Esophagus (tissue), 2 donors: Measurements from ENCODE around the gene CAMK2D. TPM values are rescaled to one million over a fixed set of nuclear protein-coding genes. Genes with fewer than 3 reads are reported as not detected.
"Not testable (repeated sequence)": the region's sequence is repeated elsewhere in the genome, so short reads cannot be mapped to it uniquely, and the experiment has no call there.

Source experiments
- H3K27ac ChIP-seq, 2 donors: one replicate each; pipeline ENCODE4 v1.5.1; 2013; ENCODE audit warnings: low read depth in 2 of 2, mild to moderate bottlenecking in 2 of 2, inconsistent platforms in 1 of 2, low read length in 1 of 2, moderate library complexity in 1 of 2
- H3K27me3 ChIP-seq, 2 donors: one replicate each; pipeline ENCODE4 v1.6.1; 2013; ENCODE audit warnings: low read length in 2 of 2, control low read depth in 1 of 2, mild to moderate bottlenecking in 1 of 2; ENCODE audit not compliant: insufficient read depth in 2 of 2, control insufficient read depth in 1 of 2
- H3K36me3 ChIP-seq, 2 donors: one replicate each; pipeline ENCODE4 v1.6.1; 2013; ENCODE audit warnings: low read length in 1 of 2; ENCODE audit not compliant: control insufficient read depth in 2 of 2, insufficient read depth in 2 of 2
- H3K4me1 ChIP-seq, 2 donors: one replicate each; pipeline ENCODE4 v1.6.1; 2013; ENCODE audit warnings: low read length in 1 of 2; ENCODE audit not compliant: control insufficient read depth in 2 of 2, insufficient read depth in 2 of 2
- H3K4me3 ChIP-seq, 2 donors: one replicate each; pipeline ENCODE4 v1.5.1; 2013; ENCODE audit warnings: low read length in 2 of 2, mild to moderate bottlenecking in 2 of 2, low read depth in 1 of 2, moderate library complexity in 1 of 2
- H3K9me3 ChIP-seq, 2 donors: one replicate each; pipeline ENCODE4 v1.6.1; 2013; ENCODE audit warnings: mild to moderate bottlenecking in 2 of 2, low read depth in 1 of 2, low read length in 1 of 2, moderate library complexity in 1 of 2; ENCODE audit not compliant: control insufficient read depth in 2 of 2, insufficient read depth in 1 of 2
- WGBS, 2 donors: extraction: QIAGEN DNeasy Blood & Tissue Kit; methylation state at CpG; one replicate each; pipeline ENCODE4 v1.1.7; 2013; 5-methylcytosine and 5-hydroxymethylcytosine counted together
- polyA plus RNA-seq, 2 donors: library from polyadenylated mRNA; stranded (reverse); fragments of 200-250 nt; gene quantifications; one replicate each; pipeline ENCODE4 v1.2.3, GENCODE V29; 2013
- donor health status: healthy with polysubstance abuse.
- donor health status: Bipolar disorder and iron deficiency.

CAMK2D gene
- polyA plus RNA-seq, 2 donors: 7.5 to 13.4 TPM

DNA sequence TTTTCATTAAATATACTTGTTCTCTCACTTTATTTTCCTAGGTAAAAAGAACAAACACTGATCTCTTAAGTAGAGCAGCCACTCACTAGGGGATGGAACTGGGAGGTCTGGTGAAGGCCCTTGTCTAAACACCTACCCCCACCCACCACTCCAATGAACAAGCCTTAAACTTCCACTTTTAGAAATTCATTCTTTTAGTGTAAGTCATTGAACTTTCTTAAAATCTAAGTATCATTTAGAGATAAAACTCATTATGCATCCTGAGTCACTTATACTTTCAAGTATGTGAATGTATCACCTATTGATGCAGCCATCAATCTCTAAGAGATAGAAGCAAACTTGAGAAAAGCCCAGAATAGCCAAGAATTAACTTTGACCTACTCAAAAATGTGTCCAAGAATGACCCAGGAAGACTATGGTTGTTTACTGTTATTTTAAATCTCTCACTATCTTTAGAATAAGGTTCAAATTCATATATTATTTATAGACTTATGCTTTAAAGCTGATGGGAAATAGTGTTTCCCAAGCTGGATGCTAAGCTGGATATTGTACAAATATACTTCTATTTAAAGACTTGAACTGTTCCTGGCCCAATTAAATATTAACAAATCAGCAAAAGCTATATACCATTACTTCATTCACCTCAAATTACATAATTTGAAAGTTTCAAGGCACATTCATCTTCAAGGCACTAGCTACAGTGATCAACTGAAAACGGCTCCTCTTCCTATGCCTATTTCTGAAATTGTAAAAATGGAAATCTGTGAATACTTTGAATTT lies 49.5 kb downstream of the CAMK2D start:
- Histone ChIP-seq H3K27ac (no peak overlapping the region), H3K4me3 (no peak overlapping the region), H3K9me3 (no peaks in the 10 kb centered on the region), H3K27me3 (no peaks in the 10 kb centered on the region), H3K36me3 (no peaks in the 10 kb centered on the region), H3K4me1 (no peaks in the 10 kb centered on the region)
- whole genome bisulfite sequencing, 2 donors: 80 to 91% methylated on average over 1 of the region's 1 CpG

DNA sequence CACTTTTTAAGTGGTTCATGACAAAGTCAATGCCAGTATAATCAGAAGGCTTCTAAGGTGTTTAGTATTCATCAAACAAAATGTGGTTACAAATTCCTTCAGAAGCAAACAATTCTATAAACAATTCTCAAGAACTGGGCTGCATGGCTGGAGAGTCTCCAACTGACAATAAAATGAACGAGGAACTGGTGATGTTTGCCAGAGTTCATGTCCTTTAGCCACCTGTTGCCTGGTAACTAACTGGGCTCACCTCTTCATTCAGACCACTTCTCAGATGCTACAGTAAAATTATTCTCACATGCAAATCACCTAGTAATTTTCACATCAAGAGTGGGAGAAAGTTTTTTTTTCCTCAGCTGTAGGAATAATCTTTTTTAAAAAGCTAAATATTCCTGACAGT lies 53.3 kb downstream of the CAMK2D start:
- Histone ChIP-seq H3K27ac (no peak overlapping the region), H3K4me3 (no peak overlapping the region), H3K36me3 (no peaks in the 10 kb centered on the region), H3K4me1 (no peaks in the 10 kb centered on the region), H3K27me3 (no peaks in the 10 kb centered on the region), H3K9me3 (no peaks in the 10 kb centered on the region)
- 13 to 23% methylated on average over 1 of the region's 1 CpG for WGBS, 2 donors

DNA sequence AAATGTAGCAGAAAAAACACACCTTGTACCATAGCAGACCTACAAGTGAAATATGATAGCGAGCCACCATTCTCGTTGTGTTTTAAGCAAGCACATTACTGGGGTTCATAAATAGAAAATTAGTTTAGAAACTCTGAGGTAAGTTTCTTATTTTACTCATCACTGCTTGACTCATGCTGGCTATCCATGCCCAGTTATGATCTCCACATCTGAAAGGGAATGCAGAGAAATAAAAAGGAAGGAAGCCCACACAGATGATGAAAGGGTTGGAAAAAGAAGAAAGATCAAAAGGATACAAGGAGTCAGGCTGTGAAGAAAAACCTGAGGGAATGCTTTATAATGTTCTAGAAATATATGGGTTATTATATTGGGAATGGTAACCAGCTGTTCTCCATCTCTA lies 54.5 kb downstream of the CAMK2D start:
- Histone ChIP-seq H3K36me3 (no peaks in the 10 kb centered on the region), H3K27ac (no peak overlapping the region), H3K4me1 (no peaks in the 10 kb centered on the region), H3K4me3 (no peak overlapping the region), H3K27me3 (no peaks in the 10 kb centered on the region), H3K9me3 (no peaks in the 10 kb centered on the region)
- WGBS, 2 donors: 79% methylated on average over 2 of the region's 2 CpGs

DNA sequence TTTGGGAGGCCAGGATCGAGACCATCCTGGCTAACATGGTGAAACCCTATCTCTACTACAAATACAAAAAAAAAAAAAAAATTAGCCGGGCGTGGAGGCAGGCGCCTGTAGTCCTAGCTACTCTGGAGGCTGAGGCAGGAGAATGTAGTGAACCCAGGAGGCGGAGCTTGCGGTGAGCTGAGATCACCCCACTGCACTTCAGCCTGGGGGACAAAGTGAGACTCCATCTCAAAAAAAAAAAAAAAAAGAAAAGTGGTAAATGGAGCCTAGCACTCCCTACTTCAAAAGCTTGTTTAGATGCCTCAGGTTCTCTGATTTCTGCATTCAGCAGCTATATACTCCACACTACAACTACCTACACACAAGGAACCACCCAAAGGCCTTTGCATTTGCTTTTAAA lies 56.4 kb downstream of the CAMK2D start:
- H3K27ac ChIP-seq, H3K27me3 ChIP-seq, H3K36me3 ChIP-seq, H3K9me3 ChIP-seq, H3K4me1 ChIP-seq, H3K4me3 ChIP-seq: not testable (repeated sequence)
- WGBS, 2 donors: 98 to 99% methylated on average over 6 of the region's 6 CpGs

DNA sequence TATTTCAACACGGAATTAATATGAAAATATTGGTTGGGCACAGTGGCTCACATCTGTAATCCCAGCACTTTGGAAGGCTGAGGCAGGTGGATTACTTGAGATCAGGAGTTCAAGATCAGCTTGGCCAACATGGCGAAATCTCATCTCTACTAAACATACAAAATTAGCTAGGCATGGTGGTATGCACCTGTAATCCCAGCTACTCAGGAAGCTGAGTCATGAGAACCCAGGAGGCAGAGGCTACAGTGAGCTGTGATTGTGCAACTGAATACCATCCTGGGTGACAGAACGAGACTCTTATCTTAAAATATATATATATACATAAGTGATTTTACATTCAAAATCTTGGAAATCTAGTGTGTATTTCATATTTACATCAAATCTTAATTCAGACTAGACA lies 58.9 kb downstream of the CAMK2D start:
- not testable (repeated sequence) for H3K4me3 ChIP-seq, H3K36me3 ChIP-seq, H3K9me3 ChIP-seq, H3K27ac ChIP-seq, H3K27me3 ChIP-seq, H3K4me1 ChIP-seq
- 88 to 91% methylated on average over 3 of the region's 3 CpGs for WGBS, 2 donors

DNA sequence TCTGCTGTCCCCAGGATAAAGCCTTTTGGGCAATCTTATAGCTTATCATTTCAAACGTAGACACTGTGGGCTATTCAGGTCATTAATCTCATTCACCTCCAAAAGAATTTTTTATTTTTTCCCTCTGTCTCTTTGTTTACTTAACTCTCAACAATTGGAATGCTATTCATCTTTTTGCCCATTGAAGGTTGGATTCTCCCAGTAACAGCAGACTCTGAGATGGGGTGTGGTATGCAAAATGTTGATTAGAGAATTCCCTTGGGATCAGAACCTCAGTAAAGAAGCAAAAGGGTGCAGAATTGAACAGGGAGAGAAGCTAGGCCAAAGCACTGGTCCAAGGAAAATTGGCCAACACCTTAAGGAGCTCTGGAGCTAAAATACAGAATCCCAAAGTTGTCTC lies 60.4 kb downstream of the CAMK2D start:
- no peaks in the 10 kb centered on the region for H3K9me3 ChIP-seq

DNA sequence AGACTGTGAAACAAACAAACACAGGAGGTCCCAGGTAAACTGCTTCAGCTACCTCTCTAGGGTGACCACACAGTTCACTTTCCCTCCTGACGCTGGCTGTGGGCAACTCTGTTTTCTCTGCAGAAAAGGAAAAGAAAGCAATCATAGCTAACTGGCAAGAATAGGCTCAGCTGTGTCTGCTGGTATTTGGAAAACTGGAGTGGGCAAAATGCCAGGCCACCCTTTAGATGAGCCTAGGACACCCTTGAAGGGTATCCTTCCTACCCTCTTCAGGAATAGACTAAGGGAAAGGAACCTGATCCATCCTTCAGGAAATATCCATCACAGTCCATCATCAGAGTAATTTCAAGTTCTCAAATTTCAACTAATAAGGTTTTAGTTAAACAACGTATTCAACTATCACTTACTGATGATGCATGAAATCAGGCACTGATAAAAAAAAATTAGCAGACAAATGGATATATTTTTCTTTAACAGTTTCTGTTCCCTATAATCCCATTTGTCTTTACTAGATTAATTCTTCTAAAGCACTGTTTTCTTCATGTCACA lies 60.9 kb downstream of the CAMK2D start:
- no peak overlapping the region for H3K27ac ChIP-seq

More for the DNA sequence above, 60.4 kb downstream of the CAMK2D start:
- Histone ChIP-seq H3K27ac (no peak overlapping the region), H3K36me3 (no peaks in the 10 kb centered on the region), H3K4me1 (no peaks in the 10 kb centered on the region), H3K27me3 (no peaks in the 10 kb centered on the region), H3K4me3 (no peak overlapping the region)
- 34 to 53% methylated on average over 1 of the region's 1 CpG for WGBS, 2 donors

DNA sequence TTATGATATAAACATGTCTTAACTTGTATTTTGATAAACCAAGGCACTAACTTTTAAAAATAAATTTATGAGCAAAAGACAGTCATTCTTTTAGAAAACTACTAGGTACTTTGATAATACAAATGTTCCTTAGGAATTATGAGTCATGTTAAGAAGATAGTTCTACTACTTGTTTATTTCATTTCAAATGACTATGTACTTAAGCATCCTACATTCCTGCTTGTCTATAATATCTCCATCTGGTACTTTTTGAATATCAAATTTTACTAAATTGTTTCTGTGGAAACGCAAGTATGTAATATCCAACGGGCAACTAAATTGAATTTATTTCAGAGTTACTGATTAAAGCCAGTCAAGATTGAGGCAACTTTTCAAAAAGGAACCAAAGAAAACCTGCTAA lies 61.8 kb downstream of the CAMK2D start:
- Histone ChIP-seq H3K9me3 (no peaks in the 10 kb centered on the region), H3K4me3 (no peak overlapping the region), H3K27me3 (no peaks in the 10 kb centered on the region), H3K27ac (no peak overlapping the region), H3K4me1 (no peaks in the 10 kb centered on the region), H3K36me3 (no peaks in the 10 kb centered on the region)
- 96 to 99% methylated on average over 2 of the region's 2 CpGs for WGBS, 2 donors

More for the DNA sequence above, 60.9 kb downstream of the CAMK2D start:
- Histone ChIP-seq H3K4me1 (no peaks in the 10 kb centered on the region), H3K36me3 (no peaks in the 10 kb centered on the region), H3K27me3 (no peaks in the 10 kb centered on the region), H3K4me3 (no peak overlapping the region), H3K9me3 (no peaks in the 10 kb centered on the region)
- 80 to 82% methylated on average over 2 of the region's 2 CpGs for WGBS, 2 donors

DNA sequence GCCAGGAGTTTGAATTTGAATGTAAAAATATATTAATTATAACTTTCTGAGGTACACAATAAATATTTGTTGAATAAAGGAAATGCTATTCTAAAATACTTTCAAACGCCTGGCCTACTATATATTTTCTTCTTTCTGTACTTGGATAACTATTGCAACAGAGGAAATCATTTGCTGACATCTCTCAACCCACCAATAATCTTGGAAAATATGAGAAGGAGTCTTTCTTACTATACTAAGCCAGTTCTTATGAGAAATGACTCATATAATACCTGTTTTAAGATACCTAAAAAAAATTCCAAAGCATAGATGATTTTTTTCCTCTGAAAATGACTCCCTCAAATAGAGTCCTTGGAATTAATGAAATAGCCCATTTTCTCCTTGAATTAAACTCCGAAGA lies 64.1 kb downstream of the CAMK2D start:
- Histone ChIP-seq H3K27me3 (no peaks in the 10 kb centered on the region), H3K4me1 (no peaks in the 10 kb centered on the region), H3K4me3 (no peak overlapping the region), H3K9me3 (no peaks in the 10 kb centered on the region), H3K36me3 (no peaks in the 10 kb centered on the region), H3K27ac (no peak overlapping the region)
- 95 to 96% methylated on average over 2 of the region's 2 CpGs for WGBS, 2 donors
